Measurements from ENCODE around the gene SMIM38. TPM values are rescaled to one million over a fixed set of nuclear protein-coding genes. Genes with fewer than 3 reads are reported as not detected.

Gene SMIM38
- polyA plus RNA-seq, 1 experiment: 0.09 TPM

DNA sequence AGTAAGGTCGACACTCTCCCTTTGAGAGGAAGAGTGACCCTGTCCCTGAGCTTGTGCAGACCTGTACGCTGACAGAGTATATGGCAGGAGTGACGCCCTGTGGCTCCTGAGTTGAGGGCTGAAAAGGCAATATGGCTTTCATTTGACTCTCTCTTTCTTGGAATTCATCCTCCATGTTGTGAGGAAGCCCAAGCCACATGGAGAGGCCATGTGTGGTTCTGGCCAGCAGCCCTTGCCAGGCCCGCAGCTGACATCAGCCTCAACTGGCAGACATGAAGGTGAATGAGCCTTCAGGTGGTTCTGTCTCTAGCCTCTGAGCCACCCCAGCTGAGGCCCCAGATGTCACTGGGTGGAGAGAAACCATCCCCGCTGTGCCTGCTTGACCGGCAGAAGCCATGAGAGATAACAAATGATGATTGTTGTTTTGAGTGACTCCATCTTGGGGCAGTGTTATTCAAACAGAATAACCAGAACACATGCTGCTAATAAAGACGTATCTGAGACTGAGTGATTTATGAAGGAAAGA, 31.9 kb downstream of the SMIM38 start:
- Histone ChIP-seq H3K27ac (ENCODE audit: low read depth, low read length) (no peak overlapping the region), H3K9me3 (ENCODE audit: control insufficient read depth, insufficient read depth, low read length) (peaks cover 10% of the 10 kb centered on the region), H3K4me3 (ENCODE audit: low read depth, low read length) (no peak overlapping the region), H3K27me3 (ENCODE audit: control insufficient read depth, insufficient read depth, low read length) (peaks cover 19% of the 10 kb centered on the region)
- DNase-seq (ENCODE audit: low read depth, low spot score): no peak
- TF ChIP-seq, protein P1, sequence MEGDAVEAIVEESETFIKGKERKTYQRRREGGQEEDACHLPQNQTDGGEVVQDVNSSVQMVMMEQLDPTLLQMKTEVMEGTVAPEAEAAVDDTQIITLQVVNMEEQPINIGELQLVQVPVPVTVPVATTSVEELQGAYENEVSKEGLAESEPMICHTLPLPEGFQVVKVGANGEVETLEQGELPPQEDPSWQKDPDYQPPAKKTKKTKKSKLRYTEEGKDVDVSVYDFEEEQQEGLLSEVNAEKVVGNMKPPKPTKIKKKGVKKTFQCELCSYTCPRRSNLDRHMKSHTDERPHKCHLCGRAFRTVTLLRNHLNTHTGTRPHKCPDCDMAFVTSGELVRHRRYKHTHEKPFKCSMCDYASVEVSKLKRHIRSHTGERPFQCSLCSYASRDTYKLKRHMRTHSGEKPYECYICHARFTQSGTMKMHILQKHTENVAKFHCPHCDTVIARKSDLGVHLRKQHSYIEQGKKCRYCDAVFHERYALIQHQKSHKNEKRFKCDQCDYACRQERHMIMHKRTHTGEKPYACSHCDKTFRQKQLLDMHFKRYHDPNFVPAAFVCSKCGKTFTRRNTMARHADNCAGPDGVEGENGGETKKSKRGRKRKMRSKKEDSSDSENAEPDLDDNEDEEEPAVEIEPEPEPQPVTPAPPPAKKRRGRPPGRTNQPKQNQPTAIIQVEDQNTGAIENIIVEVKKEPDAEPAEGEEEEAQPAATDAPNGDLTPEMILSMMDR (IDR thresholded peaks at IDR 0.05; ENCODE audit: low read depth, low read length): no peak
- ChIA-PET POLR2A (no interaction called here), CTCF (no interaction called here)

DNA sequence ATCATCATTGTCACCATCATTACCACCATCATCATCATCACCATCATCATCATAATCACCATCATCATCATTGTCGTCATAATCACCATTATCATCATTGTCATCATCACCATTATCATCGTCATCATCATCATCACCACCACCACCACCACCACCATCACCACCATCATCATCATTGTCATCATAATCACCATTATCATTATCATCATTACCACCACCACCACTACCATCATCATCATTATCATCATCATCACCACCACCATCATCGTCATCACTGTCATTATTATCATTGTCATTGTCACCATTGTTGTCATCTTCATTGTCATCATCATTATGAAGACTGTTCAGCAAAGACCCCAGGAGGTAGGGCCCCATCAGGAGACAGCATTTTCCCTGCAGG, 33.3 kb downstream of the SMIM38 start:
- POLR2A ChIA-PET: no interaction called here
- H3K9me3 ChIP-seq (ENCODE audit: control insufficient read depth, insufficient read depth, low read length): peaks cover 10% of the 10 kb centered on the region
- no peak for DNase-seq (ENCODE audit: low read depth, low spot score)
- CTCF ChIA-PET: no interaction called here
- H3K27me3 ChIP-seq (ENCODE audit: control insufficient read depth, insufficient read depth, low read length): peaks cover 19% of the 10 kb centered on the region
- H3K27ac ChIP-seq (ENCODE audit: low read depth, low read length): no peak overlapping the region
- TF ChIP-seq, protein P1 (IDR thresholded peaks at IDR 0.05; ENCODE audit: low read depth, low read length): no peak
- no peak overlapping the region for H3K4me3 ChIP-seq (ENCODE audit: low read depth, low read length)

DNA sequence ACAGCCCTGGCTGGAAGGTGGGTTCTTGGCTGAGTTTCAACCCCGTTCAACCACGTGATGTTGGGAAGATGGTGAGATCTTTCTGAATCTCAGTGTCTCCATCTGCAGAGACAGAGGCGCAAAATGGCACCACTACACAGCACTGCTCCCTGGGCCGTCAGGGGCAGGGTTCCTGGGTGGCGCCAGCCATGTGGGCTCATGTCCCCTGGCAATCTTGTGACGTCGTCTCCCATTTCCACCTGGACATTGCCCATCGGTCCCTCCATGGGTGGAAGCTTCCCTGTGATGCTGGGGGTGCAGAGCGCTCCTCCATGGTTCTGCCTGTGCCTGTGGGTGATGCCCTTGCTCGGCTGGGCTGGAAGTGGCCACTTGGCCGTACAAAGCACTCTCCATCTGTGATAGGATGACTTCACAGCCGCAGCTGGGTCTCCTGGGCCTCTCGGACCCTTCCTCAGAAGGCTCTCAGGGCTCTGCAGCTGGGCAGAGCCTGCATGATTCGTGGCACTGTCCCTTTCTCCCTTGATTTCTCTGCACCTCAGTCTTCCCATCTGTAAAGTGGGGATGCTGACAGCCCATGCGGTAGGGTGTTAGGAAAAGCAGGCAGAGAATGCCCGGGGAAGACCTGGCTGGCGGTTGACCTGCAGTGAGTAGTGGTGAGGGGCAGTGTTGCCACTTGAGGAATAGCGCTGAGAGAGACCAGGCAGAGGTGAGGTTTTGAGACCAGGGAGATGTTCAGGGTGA, 35.2 kb downstream of the SMIM38 start:
- no peak overlapping the region for H3K4me3 ChIP-seq (ENCODE audit: low read depth, low read length)
- ChIA-PET POLR2A (no interaction called here), CTCF (no interaction called here)
- DNase-seq (ENCODE audit: low read depth, low spot score): no peak
- H3K27ac ChIP-seq (ENCODE audit: low read depth, low read length): no peak overlapping the region
- H3K9me3 ChIP-seq (ENCODE audit: control insufficient read depth, insufficient read depth, low read length): peaks cover 15% of the 10 kb centered on the region
- TF ChIP-seq, protein P1 (IDR thresholded peaks at IDR 0.05; ENCODE audit: low read depth, low read length): no peak
- peaks cover 14% of the 10 kb centered on the region for H3K27me3 ChIP-seq (ENCODE audit: control insufficient read depth, insufficient read depth, low read length)

DNA sequence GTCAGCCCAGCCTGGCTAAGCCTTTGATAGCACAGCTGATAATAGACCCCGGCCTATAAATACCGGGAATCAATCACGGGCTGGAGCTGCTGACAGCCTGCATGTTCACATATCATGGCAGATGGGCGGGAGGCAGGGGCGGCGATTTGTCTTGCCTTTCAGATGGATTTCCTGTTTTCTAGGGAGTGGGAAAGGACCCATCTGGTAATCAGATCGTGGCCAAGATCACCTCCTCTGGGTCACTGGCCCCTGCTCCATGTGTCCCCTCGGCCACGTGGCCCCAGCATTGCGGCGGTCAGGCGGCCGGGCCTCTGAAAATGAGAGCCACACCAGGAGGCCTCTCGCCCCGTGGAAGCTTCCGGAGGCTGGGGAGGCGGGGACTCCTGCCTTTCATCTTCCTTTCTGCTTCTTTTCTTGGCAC, 36.6 kb downstream of the SMIM38 start:
- Histone ChIP-seq H3K9me3 (ENCODE audit: control insufficient read depth, insufficient read depth, low read length) (peaks cover 14% of the 10 kb centered on the region), H3K27me3 (ENCODE audit: control insufficient read depth, insufficient read depth, low read length) (peaks cover 5% of the 10 kb centered on the region), H3K4me3 (ENCODE audit: low read depth, low read length) (no peak overlapping the region), H3K27ac (ENCODE audit: low read depth, low read length) (no peak overlapping the region)
- CTCF ChIA-PET: no interaction called here
- POLR2A ChIA-PET: no interaction called here
- TF ChIP-seq, protein P1 (IDR thresholded peaks at IDR 0.05; ENCODE audit: low read depth, low read length): no peak
- DNase-seq (ENCODE audit: low read depth, low spot score): no peak

DNA sequence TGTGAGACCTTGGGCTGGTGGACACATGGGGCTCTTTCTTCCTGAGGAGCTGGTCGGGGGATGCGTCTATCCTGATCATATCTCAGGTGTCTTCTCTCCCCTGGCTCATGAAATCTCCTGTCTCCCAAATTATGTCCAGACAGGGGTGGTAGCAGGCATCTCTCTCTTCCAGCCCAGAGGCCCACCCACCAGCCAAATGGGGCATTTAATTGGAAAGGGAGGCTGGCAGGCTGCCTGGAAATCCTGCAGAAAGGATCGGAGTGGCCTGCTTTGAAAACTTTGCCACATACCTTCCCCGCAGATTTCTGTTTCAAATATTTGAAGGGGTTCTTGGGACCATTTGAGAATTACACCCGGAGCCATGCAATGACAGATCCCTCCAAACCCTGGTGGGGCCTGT, 37.4 kb downstream of the SMIM38 start:
- POLR2A ChIA-PET: no interaction called here
- CTCF ChIA-PET: no interaction called here
- H3K4me3 ChIP-seq (ENCODE audit: low read depth, low read length): no peak overlapping the region
- TF ChIP-seq, protein P1 (IDR thresholded peaks at IDR 0.05; ENCODE audit: low read depth, low read length): no peak
- peaks cover 9% of the 10 kb centered on the region; the same call in 1 of the 2 replicates for H3K9me3 ChIP-seq (ENCODE audit: control insufficient read depth, insufficient read depth, low read length)
- H3K27me3 ChIP-seq (ENCODE audit: control insufficient read depth, insufficient read depth, low read length): peaks cover 4% of the 10 kb centered on the region
- H3K27ac ChIP-seq (ENCODE audit: low read depth, low read length): no peak overlapping the region
- DNase-seq (ENCODE audit: low read depth, low spot score): no peak

Measured in AG04450 (cell line).